Ectodermal cell (in vitro differentiated cells): ENCODE results near the gene SERPING1.

Experiments
- H3K27ac ChIP-seq: 2 replicates; pipeline ENCODE4 v1.7.0; 2013; ENCODE audit warnings: mild to moderate bottlenecking, low read depth, low read length; ENCODE audit not compliant: insufficient read depth, poor library complexity, severe bottlenecking
- H3K27me3 ChIP-seq: 2 replicates; pipeline ENCODE4 v1.7.0; 2013; ENCODE audit warnings: mild to moderate bottlenecking, low read length; ENCODE audit not compliant: insufficient read depth, control insufficient read depth, poor library complexity, severe bottlenecking
- H3K36me3 ChIP-seq: one replicate; pipeline ENCODE4 v1.7.0; 2013; ENCODE audit warnings: low read length; ENCODE audit not compliant: control insufficient read depth, insufficient read depth
- H3K4me1 ChIP-seq: one replicate; pipeline ENCODE4 v1.7.0; 2013; ENCODE audit warnings: low read length; ENCODE audit not compliant: control insufficient read depth, insufficient read depth
- H3K4me3 ChIP-seq: 2 replicates; pipeline ENCODE4 v1.7.0; 2013; ENCODE audit warnings: low read depth, low read length, control low read depth; ENCODE audit not compliant: insufficient read depth
- H3K9me3 ChIP-seq: 2 replicates; pipeline ENCODE4 v1.7.0; 2013; ENCODE audit warnings: mild to moderate bottlenecking, low read length, moderate library complexity; ENCODE audit not compliant: control insufficient read depth
- WGBS, 2 experiments: methylation state at CpG; one replicate each; pipeline ENCODE4 v1.1.7; 2013; ENCODE audit warnings: missing lambda C conversion rate in 2 of 2; 5-methylcytosine and 5-hydroxymethylcytosine counted together

Gene SERPING1

GRCh38 chr11:57596266-57596885 is 1.1 kb upstream of the SERPING1 start:
- no peaks in the 10 kb centered on the region for H3K27me3 ChIP-seq
- H3K9me3 ChIP-seq: no peaks in the 10 kb centered on the region
- H3K4me1 ChIP-seq: peaks cover 34% of the 10 kb centered on the region
- peak overlapping the region; percentile 96 for H3K27ac ChIP-seq
- 78 to 87% methylated on average over 4 to 5 of the region's 5 CpGs for WGBS, 2 experiments
- H3K36me3 ChIP-seq: no peaks in the 10 kb centered on the region
- H3K4me3 ChIP-seq: no peak overlapping the region

GRCh38 chr11:57597916-57598830 is 688 bp downstream of the SERPING1 start:
- no peaks in the 10 kb centered on the region for H3K9me3 ChIP-seq
- H3K27me3 ChIP-seq: no peaks in the 10 kb centered on the region
- peaks cover 34% of the 10 kb centered on the region for H3K4me1 ChIP-seq
- H3K27ac ChIP-seq: peak overlapping the region; percentile 96
- no peaks in the 10 kb centered on the region for H3K36me3 ChIP-seq
- 2 to 3% methylated on average over 31 of the region's 33 CpGs for WGBS, 2 experiments
- peak overlapping the region; percentile 44 for H3K4me3 ChIP-seq

- H3K4me1 ChIP-seq: peaks cover 29% of the 10 kb centered on the region
- 72 to 77% methylated on average over 5 of the region's 5 CpGs for WGBS, 2 experiments
- no peaks in the 10 kb centered on the region for H3K27me3 ChIP-seq
- H3K36me3 ChIP-seq: no peaks in the 10 kb centered on the region
- peak overlapping the region; percentile 44 for H3K4me3 ChIP-seq
- H3K9me3 ChIP-seq: no peaks in the 10 kb centered on the region
- peak overlapping the region; percentile 96 for H3K27ac ChIP-seq
Observed at GRCh38 chr11:57598831-57599155, 1.3 kb downstream of the SERPING1 start.

GRCh38 chr11:57599381-57599780 is 1.9 kb downstream of the SERPING1 start:
- H3K4me1 ChIP-seq: peaks cover 28% of the 10 kb centered on the region
- H3K4me3 ChIP-seq: no peak overlapping the region
- H3K27ac ChIP-seq: no peak overlapping the region
- no peaks in the 10 kb centered on the region for H3K27me3 ChIP-seq
- H3K9me3 ChIP-seq: no peaks in the 10 kb centered on the region
- 74% methylated on average over 2 of the region's 2 CpGs for WGBS, 2 experiments
- H3K36me3 ChIP-seq: no peaks in the 10 kb centered on the region

DNA sequence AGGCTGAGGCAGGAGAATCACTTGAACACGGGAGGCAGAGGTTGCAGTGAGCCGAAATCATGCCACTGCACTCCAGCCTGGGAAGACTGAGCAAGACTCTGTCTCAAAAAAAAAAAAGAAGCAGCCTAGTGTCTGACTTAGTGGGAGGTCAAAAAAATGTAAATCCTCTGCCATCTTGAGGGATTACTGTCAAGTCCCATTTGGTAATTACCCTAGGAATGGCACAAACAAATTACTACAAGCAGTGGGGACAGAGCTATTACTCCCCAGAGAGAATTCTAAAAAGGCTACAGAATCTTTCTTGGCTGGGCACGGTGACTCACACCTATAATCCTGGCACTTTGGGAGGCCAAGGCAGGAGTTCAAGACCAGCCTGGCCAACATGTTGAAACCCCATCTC is 3.8 kb downstream of the SERPING1 start:
- Histone ChIP-seq H3K4me1 (peaks cover 19% of the 10 kb centered on the region), H3K27me3 (no peaks in the 10 kb centered on the region), H3K36me3 (no peaks in the 10 kb centered on the region), H3K4me3 (no peak overlapping the region), H3K27ac (no peak overlapping the region), H3K9me3 (no peaks in the 10 kb centered on the region)
- WGBS, 2 experiments: 80 to 88% methylated on average over 3 of the region's 3 CpGs

DNA sequence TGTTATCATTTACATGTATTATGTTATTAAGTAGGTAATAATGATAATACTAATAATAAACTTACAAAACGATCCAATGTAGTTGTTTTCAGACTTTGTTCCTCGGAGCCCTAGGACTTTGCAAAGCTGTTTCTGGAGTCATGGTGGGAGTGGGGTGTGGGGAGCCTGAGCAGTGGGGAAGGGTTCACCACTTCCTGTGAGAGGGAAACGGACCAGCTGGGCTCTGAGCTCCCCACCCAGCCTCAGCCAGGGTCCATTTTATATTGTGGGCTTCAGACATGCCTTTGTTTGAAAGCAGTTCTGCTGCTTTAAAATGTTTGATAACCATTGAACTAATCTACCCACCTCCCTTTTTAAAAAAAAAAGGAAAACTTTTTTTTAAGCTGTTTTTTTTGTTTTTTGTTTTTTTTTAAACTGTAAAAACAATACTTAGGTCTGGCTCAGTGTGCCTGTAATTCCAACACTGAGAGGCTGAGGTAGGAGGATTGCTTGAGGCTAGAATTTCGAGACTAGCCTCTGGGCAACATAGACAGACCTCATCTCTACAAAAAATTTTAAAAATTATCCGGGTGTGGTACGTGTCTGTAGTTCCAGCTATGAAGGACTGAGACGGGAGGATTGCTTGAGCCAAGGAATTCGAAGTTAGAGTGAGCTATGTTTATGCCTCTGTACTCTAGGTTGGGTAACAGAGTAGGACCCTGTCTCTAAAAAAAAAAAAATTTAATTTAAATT is 7.0 kb downstream of the SERPING1 start:
- Histone ChIP-seq H3K9me3 (no peaks in the 10 kb centered on the region), H3K27me3 (no peaks in the 10 kb centered on the region), H3K4me1 (peaks cover 7% of the 10 kb centered on the region), H3K36me3 (peaks cover 10% of the 10 kb centered on the region), H3K27ac (no peak overlapping the region), H3K4me3 (no peak overlapping the region)
- WGBS, 2 experiments: 81 to 89% methylated on average over 7 to 8 of the region's 8 CpGs

- peaks cover 10% of the 10 kb centered on the region for H3K36me3 ChIP-seq
- H3K4me1 ChIP-seq: peaks cover 4% of the 10 kb centered on the region
- H3K4me3 ChIP-seq: no peak overlapping the region
- no peak overlapping the region for H3K27ac ChIP-seq
- H3K27me3 ChIP-seq: no peaks in the 10 kb centered on the region
- 93% methylated on average over 5 of the region's 5 CpGs for WGBS, 2 experiments
- no peaks in the 10 kb centered on the region for H3K9me3 ChIP-seq
Observed at GRCh38 chr11:57605028-57605420, 7.5 kb downstream of the SERPING1 start.

DNA sequence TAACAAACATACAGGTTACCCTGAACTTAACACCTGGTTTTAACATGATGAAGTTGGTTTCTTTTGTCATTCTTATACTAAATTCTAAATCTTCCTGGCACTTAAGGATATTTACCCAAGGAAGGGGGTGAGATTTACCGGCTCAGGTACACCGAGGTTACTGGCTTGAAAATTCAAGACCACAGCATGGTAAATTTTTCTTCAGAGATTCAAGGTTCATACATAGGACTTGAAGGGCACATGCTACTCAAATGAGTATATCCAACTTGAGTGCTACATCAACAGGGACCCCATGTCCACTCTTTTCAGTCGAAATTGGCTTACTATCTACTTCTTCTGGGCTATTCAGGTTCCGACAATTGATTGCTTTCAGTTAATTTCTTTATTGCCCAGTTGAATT is 12.7 kb downstream of the SERPING1 start:
- H3K4me1 ChIP-seq: no peaks in the 10 kb centered on the region
- no peak overlapping the region for H3K27ac ChIP-seq
- no peak overlapping the region for H3K4me3 ChIP-seq
- no peaks in the 10 kb centered on the region for H3K27me3 ChIP-seq
- no peaks in the 10 kb centered on the region for H3K9me3 ChIP-seq
- H3K36me3 ChIP-seq: peaks cover 33% of the 10 kb centered on the region
- WGBS, 2 experiments: 94% methylated on average over 4 of the region's 4 CpGs

GRCh38 chr11:57614234-57614772 is 16.8 kb downstream of the SERPING1 start:
- no peaks in the 10 kb centered on the region for H3K27me3 ChIP-seq
- WGBS, 2 experiments: 81 to 83% methylated on average over 10 of the region's 10 CpGs
- no peak overlapping the region for H3K27ac ChIP-seq
- peaks cover 22% of the 10 kb centered on the region for H3K36me3 ChIP-seq
- H3K4me3 ChIP-seq: no peak overlapping the region
- H3K4me1 ChIP-seq: no peaks in the 10 kb centered on the region
- H3K9me3 ChIP-seq: no peaks in the 10 kb centered on the region

- Histone ChIP-seq H3K4me3 (no peak overlapping the region), H3K4me1 (no peaks in the 10 kb centered on the region), H3K27ac (no peak overlapping the region), H3K27me3 (no peaks in the 10 kb centered on the region), H3K9me3 (peaks cover 2% of the 10 kb centered on the region), H3K36me3 (peaks cover 22% of the 10 kb centered on the region)
- 93 to 100% methylated on average over 1 of the region's 1 CpG for WGBS, 2 experiments
Observed at GRCh38 chr11:57615308-57615707, 17.8 kb downstream of the SERPING1 start.
